ENCODE data around the gene MESP1.

Gene MESP1

DNA sequence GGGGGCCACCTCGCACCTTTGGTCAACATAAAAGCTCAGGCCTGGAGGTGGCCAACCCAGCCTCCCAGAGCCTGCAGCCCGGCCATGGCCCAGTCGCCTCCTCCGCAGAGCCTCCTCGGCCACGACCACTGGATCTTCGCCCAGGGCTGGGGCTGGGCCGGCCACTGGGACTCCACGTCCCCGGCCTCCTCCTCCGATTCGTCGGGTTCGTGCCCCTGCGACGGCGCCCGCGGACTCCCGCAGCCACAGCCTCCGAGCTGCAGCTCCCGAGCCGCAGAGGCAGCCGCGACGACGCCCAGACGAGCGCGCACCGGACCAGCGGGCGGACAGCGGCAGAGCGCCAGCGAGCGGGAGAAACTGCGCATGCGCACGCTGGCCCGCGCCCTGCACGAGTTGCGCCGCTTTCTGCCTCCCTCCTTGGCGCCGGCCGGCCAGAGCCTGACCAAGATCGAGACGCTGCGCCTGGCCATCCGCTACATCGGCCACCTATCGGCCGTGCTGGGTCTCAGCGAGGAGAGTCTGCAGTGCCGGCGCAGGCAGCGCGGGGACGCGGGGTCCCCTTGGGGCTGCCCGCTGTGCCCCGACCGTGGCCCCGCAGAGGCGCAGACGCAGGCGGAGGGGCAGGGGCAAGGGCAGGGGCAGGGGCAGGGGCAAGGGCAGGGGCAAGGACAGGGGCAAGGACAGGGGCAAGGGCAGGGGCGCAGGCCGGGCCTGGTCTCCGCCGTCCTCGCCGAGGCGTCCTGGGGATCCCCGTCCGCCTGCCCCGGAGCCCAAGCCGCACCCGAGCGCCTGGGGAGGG is 25.4 kb upstream of the MESP1 start, which contains the start of gene MESP2:
Gene MESP2, plus strand, starts transcription at position 59 of the 799 bp plus-strand sequence. Its CDS starts 26 bp downstream, at position 85.
- no peaks in the 10 kb centered on the region for H3F3A ChIP-seq (ENCODE audit: low read depth)
- no peaks in the 10 kb centered on the region for H3K36me3 ChIP-seq (ENCODE audit: insufficient read depth, low read length)
- no peaks in the 10 kb centered on the region for H4K20me1 ChIP-seq (ENCODE audit: insufficient read depth, low read length, poor library complexity, severe bottlenecking)
- H3K4me2 ChIP-seq (ENCODE audit: low read depth, low read length, poor library complexity, severe bottlenecking), result no peak within 1 kb of the TSS
- H2AFZ ChIP-seq (ENCODE audit: low read length), result no peak within 1 kb of the TSS
- no peaks in the 10 kb centered on the region for H3K27me3 ChIP-seq (ENCODE audit: insufficient read depth, low read length, poor library complexity, severe bottlenecking)
- no peaks in the 10 kb centered on the region for H3K79me2 ChIP-seq (ENCODE audit: insufficient read depth, low read length)
- no peak within 1 kb of the TSS for H3K9ac ChIP-seq (ENCODE audit: low read depth, low read length, poor library complexity, severe bottlenecking)
- no peaks in the 10 kb centered on the region for H3K9me3 ChIP-seq (ENCODE audit: insufficient read depth, low read depth, low read length)
- no peaks in the 10 kb centered on the region for H3K9me2 ChIP-seq (replicated peaks; ENCODE audit: low read depth, low read length)
- TF ChIP-seq, protein P1, sequence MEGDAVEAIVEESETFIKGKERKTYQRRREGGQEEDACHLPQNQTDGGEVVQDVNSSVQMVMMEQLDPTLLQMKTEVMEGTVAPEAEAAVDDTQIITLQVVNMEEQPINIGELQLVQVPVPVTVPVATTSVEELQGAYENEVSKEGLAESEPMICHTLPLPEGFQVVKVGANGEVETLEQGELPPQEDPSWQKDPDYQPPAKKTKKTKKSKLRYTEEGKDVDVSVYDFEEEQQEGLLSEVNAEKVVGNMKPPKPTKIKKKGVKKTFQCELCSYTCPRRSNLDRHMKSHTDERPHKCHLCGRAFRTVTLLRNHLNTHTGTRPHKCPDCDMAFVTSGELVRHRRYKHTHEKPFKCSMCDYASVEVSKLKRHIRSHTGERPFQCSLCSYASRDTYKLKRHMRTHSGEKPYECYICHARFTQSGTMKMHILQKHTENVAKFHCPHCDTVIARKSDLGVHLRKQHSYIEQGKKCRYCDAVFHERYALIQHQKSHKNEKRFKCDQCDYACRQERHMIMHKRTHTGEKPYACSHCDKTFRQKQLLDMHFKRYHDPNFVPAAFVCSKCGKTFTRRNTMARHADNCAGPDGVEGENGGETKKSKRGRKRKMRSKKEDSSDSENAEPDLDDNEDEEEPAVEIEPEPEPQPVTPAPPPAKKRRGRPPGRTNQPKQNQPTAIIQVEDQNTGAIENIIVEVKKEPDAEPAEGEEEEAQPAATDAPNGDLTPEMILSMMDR (conservative IDR thresholded peaks at IDR 0.05; ENCODE audit: low read length), result no peak
- TF ChIP-seq EZH2phosphoT487 (IDR thresholded peaks at IDR 0.05; ENCODE audit: borderline replicate concordance), result no peak
- peaks cover 4% of the 10 kb centered on the region for H3K4me1 ChIP-seq (ENCODE audit: insufficient read depth, low read length, poor library complexity, severe bottlenecking)
- H3K4me3 ChIP-seq (ENCODE audit: low read length, poor library complexity, severe bottlenecking), result no peak within 1 kb of the TSS

DNA sequence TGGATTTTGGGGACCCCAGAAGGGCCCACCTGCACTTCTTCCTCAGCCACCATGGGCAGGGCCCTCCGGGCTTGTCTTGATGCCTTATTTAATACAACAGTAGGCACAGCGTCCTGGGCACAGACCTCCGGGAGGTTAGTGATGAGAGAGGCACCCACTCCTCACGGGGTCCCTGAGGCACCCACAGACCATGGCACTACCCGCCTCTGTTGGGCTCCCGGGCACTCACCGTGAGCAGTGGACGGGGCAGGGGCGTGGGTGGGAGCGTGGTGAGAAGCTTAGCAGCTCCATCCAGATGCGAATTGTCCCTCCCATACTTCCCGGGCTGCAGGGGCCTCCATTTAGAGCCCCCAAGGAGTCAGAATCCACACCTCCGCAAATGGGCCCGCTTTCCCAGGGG is 24.8 kb upstream of the MESP1 start:
- Histone ChIP-seq H3K4me3 (ENCODE audit: low read length, poor library complexity, severe bottlenecking) (no peak overlapping the region), H2AFZ (ENCODE audit: low read length) (no peak overlapping the region), H3F3A (ENCODE audit: low read depth) (no peaks in the 10 kb centered on the region), H3K27me3 (ENCODE audit: insufficient read depth, low read length, poor library complexity, severe bottlenecking) (no peaks in the 10 kb centered on the region), H3K79me2 (ENCODE audit: insufficient read depth, low read length) (no peaks in the 10 kb centered on the region), H3K4me1 (ENCODE audit: insufficient read depth, low read length, poor library complexity, severe bottlenecking) (peaks cover 4% of the 10 kb centered on the region), H3K9ac (ENCODE audit: low read depth, low read length, poor library complexity, severe bottlenecking) (no peak overlapping the region), H3K36me3 (ENCODE audit: insufficient read depth, low read length) (no peaks in the 10 kb centered on the region), H3K9me3 (ENCODE audit: insufficient read depth, low read depth, low read length) (no peaks in the 10 kb centered on the region), H3K9me2 (replicated peaks; ENCODE audit: low read depth, low read length) (no peaks in the 10 kb centered on the region), H3K4me2 (ENCODE audit: low read depth, low read length, poor library complexity, severe bottlenecking) (no peak overlapping the region), H4K20me1 (ENCODE audit: insufficient read depth, low read length, poor library complexity, severe bottlenecking) (no peaks in the 10 kb centered on the region)
- TF ChIP-seq EZH2phosphoT487 (IDR thresholded peaks at IDR 0.05; ENCODE audit: borderline replicate concordance), result no peak
- TF ChIP-seq, protein P1 (conservative IDR thresholded peaks at IDR 0.05; ENCODE audit: low read length), result no peak

DNA sequence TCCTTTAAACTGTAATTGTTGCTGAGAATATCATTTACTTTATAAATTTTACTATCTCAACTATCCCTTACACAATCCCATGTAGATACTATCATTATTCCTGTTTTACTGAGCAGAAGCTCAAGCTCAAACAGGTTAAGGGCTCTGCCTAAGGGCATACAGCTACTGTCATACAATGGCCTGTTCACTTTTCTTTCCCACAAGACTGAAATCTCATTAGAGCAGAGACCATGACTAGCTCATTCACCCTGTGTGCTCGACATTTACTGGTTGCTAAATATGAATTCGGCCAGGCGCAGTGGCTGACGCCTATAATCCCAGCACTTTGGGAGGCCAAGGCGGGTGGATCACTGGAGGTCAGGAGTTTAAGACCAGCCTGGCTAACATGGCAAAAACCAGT is 23.4 kb upstream of the MESP1 start:
- H3K9me3 ChIP-seq (ENCODE audit: insufficient read depth, low read depth, low read length), result no peaks in the 10 kb centered on the region
- H3K9me2 ChIP-seq (replicated peaks; ENCODE audit: low read depth, low read length), result no peaks in the 10 kb centered on the region
- H3K36me3 ChIP-seq (ENCODE audit: insufficient read depth, low read length), result no peaks in the 10 kb centered on the region
- no peak overlapping the region for H3K4me2 ChIP-seq (ENCODE audit: low read depth, low read length, poor library complexity, severe bottlenecking)
- no peaks in the 10 kb centered on the region for H4K20me1 ChIP-seq (ENCODE audit: insufficient read depth, low read length, poor library complexity, severe bottlenecking)
- no peaks in the 10 kb centered on the region for H3K27me3 ChIP-seq (ENCODE audit: insufficient read depth, low read length, poor library complexity, severe bottlenecking)
- H3K79me2 ChIP-seq (ENCODE audit: insufficient read depth, low read length), result no peaks in the 10 kb centered on the region
- no peaks in the 10 kb centered on the region for H3F3A ChIP-seq (ENCODE audit: low read depth)
- no peak overlapping the region for H3K9ac ChIP-seq (ENCODE audit: low read depth, low read length, poor library complexity, severe bottlenecking)
- no peak overlapping the region for H3K4me3 ChIP-seq (ENCODE audit: low read length, poor library complexity, severe bottlenecking)
- H2AFZ ChIP-seq (ENCODE audit: low read length), result no peak overlapping the region
- peaks cover 4% of the 10 kb centered on the region for H3K4me1 ChIP-seq (ENCODE audit: insufficient read depth, low read length, poor library complexity, severe bottlenecking)
- TF ChIP-seq, protein P1 (conservative IDR thresholded peaks at IDR 0.05; ENCODE audit: low read length), result no peak
- no peak for TF ChIP-seq EZH2phosphoT487 (IDR thresholded peaks at IDR 0.05; ENCODE audit: borderline replicate concordance)
